HG03039 (cell line): ENCODE results near the gene FAM131C.

Experiments used
- ATAC-seq: cut with Tn5 transposase; IDR thresholded peaks from one replicate; pipeline ENCODE4 v1.9.1; 2021; ENCODE audit warnings: mild to moderate bottlenecking, moderate library complexity; ENCODE audit not compliant: unreplicated experiment

The FAM131C gene

GRCh38 chr1:16073490-16074119 lies at the start of gene FAM131C:
Gene FAM131C, minus strand, starts transcription at chr1:16073651. Its CDS starts 209 bp downstream, at chr1:16073442.
- no peak for ATAC-seq

GRCh38 chr1:16122916-16123315 lies 49.5 kb upstream of the FAM131C start:
- no peak for ATAC-seq

GRCh38 chr1:16122350-16122881 lies 49.0 kb upstream of the FAM131C start:
- ATAC-seq: no peak

- ATAC-seq: no peak
These were observed 47.5 kb upstream of the FAM131C start for GRCh38 chr1:16120940-16121410.

- ATAC-seq: no peak
These were observed 47.0 kb upstream of the FAM131C start for GRCh38 chr1:16120407-16120806.

- no peak for ATAC-seq
These were observed 46.5 kb upstream of the FAM131C start for GRCh38 chr1:16119926-16120325.

GRCh38 chr1:16119504-16119903 lies 46.1 kb upstream of the FAM131C start:
- no peak for ATAC-seq

GRCh38 chr1:16118706-16119105 lies 45.3 kb upstream of the FAM131C start:
- no peak for ATAC-seq

GRCh38 chr1:16117936-16118335 lies 44.5 kb upstream of the FAM131C start:
- ATAC-seq: no peak

GRCh38 chr1:16117369-16117768 lies 43.9 kb upstream of the FAM131C start:
- ATAC-seq: no peak

- no peak for ATAC-seq
These were observed 43.2 kb upstream of the FAM131C start for GRCh38 chr1:16116625-16117024.

- ATAC-seq: no peak
These were observed 42.6 kb upstream of the FAM131C start for GRCh38 chr1:16116002-16116401.

- no peak for ATAC-seq
These were observed 42.1 kb upstream of the FAM131C start for GRCh38 chr1:16115468-16115983.

- no peak for ATAC-seq
These were observed 41.3 kb upstream of the FAM131C start for GRCh38 chr1:16114527-16115467.

GRCh38 chr1:16112596-16113555 lies 39.4 kb upstream of the FAM131C start:
- ATAC-seq: no peak

GRCh38 chr1:16111771-16112595 lies 38.5 kb upstream of the FAM131C start:
- no peak for ATAC-seq

GRCh38 chr1:16110884-16111283 lies 37.4 kb upstream of the FAM131C start:
- ATAC-seq: no peak

GRCh38 chr1:16110456-16110855 lies 37.0 kb upstream of the FAM131C start:
- no peak for ATAC-seq

GRCh38 chr1:16109571-16109970 lies 36.1 kb upstream of the FAM131C start:
- no peak for ATAC-seq
